GM18909 (cell line): ENCODE results near the gene RPP30.

Experiments used
- ATAC-seq: cut with Tn5 transposase; IDR thresholded peaks from one replicate; pipeline ENCODE4 v1.9.1; 2021; ENCODE audit warnings: mild to moderate bottlenecking; ENCODE audit not compliant: unreplicated experiment, poor library complexity

Gene RPP30

DNA sequence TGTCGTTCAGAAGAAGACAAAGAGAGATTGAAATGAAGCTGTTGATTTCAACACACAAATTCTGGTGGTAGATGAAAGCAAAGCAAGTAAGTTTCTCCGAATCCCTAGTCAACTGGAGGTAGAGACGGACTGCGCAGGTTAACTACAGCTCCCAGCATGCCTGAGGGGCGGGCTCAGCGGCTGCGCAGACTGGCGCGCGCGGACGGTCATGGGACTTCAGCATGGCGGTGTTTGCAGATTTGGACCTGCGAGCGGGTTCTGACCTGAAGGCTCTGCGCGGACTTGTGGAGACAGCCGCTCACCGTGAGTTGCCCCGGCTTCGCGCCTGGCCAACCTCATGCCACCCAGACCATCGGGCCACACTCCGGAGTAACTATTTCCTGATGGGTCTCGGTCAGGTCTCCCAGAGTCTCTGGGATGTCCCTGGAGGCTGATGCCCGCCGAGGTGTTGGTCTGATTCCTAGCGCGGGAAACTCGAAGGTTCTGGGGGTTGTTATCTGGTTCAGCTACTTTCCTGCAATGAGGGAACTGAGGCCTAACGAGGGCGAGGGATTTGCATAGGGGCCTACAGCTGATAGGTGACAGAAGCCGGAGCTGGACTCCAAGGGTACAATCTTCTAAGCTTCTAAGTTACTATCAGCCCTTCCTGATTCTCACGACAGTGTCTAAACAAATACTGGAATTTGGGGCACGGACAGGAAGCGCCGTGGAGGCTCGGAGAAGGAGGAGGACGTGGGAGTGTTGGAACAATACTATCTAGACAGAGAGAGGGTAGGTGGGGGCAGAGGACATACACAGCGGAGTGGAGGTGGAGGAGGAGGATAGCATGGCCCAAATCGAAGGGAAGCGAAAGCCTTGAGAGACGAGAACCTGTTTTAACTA is at the start of gene RPP30:
RPP30 (plus strand) TSS at position 209 of the 882 bp plus-strand sequence; CDS start at position 222, 13 bp downstream.
- ATAC-seq: peak; percentile 99

DNA sequence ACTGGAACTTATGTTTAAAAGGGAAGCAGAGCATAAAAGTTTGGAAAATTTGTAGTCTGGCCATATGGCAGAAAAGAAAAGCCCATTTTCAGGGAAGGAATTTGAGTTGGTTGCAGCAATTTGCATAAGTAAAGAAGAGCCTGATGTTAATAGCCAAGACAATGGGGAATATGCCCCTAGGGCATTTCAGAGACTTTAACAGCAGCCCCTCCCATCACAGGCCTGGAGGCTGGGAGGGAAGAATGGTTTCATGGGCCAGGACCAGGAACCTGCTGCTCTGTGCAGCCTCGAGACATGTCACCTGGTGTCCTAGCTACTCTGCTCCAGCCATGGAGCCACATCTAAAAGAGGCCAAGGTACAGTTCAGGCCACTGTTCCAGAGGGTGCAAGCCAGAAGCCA is 49.3 kb upstream of the RPP30 start:
- no peak for ATAC-seq

GRCh38 chr10:90832111-90832510 is 39.7 kb upstream of the RPP30 start:
- ATAC-seq: no peak

DNA sequence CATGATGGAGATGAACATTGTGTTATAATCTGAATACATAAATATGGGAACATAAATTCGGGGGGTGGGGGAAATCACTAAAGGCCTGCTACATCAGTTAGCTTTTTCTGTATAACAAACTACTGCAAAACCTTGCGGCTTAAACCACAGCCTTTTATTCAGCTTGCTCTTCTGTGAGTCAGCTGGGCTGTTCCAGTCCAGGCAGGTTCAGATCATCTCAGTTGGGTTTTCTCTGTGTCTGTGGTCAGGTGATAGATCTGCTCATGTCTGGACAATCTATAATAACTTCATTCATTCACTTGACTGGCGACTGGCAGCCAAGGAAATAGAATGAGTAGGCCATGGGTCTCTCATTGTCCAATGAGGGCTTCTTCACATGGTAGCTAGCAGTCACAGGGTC is 37.4 kb upstream of the RPP30 start:
- ATAC-seq: no peak

- ATAC-seq: no peak
Measured at GRCh38 chr10:90837486-90837885, 34.3 kb upstream of the RPP30 start.

DNA sequence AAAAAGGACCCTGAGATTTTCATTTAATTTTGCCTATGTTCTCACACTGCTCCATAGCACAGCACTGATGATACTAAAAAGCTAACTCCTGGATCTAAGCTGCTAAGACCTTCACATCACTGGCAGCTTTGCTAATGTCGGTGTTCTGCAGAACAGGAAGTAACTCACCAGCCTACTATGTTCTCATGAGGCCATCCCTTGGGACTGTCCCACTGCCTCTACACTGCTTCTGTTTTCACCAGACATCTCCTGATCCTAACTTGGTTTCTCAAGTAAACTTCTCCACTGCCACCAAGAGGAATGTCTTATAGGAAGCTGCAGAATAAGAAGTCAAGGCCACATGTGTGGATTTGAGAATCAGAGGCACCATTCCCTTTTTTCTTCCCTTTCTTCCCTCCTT is 29.0 kb upstream of the RPP30 start:
- no peak for ATAC-seq

- no peak for ATAC-seq
Measured at GRCh38 chr10:90845726-90846125, 26.0 kb upstream of the RPP30 start.

DNA sequence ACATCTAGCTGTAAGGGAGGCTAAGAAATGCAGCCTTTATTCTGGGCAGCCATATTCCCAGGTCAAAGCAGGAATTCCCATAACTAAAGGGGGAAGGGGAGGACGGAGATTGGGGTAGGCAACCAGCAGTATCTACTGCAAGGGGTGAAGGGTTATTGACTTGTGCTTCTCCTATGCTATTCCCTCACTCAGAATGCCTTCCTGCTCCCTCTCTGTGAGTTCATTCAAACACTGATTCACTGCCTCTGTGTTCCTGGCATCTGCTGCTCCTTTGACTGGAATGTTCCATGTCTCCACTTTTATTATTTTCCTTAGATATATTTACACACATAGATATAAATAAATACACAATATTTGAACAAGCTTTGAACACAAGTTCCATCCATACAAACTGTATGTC is 25.0 kb upstream of the RPP30 start:
- no peak for ATAC-seq

DNA sequence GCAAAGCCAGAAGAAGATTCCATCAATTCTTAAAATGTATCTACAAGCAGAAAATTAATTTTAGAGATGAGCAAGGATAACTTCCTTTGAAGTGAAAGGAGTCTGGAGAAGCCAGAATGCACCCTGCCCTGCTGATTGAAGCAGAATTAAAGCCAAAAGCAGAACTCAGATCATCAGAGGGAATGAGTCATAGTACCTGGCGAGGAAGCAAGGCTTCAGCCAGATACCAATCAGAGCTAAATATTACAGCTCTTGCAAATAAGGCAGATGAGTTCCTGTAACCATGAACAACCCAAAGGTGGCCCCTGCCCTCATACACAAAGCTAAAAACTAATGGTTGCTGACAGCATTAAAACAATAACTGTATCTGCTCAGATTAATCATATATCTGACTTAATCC is 24.3 kb upstream of the RPP30 start:
- ATAC-seq: no peak

- ATAC-seq: no peak
Measured at GRCh38 chr10:90849956-90850749, 21.6 kb upstream of the RPP30 start.

GRCh38 chr10:90855126-90855525 is 16.6 kb upstream of the RPP30 start:
- ATAC-seq: no peak

- no peak for ATAC-seq
Measured at GRCh38 chr10:90856261-90856660, 15.5 kb upstream of the RPP30 start.

- ATAC-seq: no peak
Measured at GRCh38 chr10:90856964-90857634, 14.7 kb upstream of the RPP30 start.

GRCh38 chr10:90857635-90858460 is 13.9 kb upstream of the RPP30 start, which contains the start of gene HTR7:
Gene HTR7, minus strand, starts transcription at chr10:90858039. Its CDS starts 368 bp downstream, at chr10:90857671.
- peak; percentile 77 for ATAC-seq

DNA sequence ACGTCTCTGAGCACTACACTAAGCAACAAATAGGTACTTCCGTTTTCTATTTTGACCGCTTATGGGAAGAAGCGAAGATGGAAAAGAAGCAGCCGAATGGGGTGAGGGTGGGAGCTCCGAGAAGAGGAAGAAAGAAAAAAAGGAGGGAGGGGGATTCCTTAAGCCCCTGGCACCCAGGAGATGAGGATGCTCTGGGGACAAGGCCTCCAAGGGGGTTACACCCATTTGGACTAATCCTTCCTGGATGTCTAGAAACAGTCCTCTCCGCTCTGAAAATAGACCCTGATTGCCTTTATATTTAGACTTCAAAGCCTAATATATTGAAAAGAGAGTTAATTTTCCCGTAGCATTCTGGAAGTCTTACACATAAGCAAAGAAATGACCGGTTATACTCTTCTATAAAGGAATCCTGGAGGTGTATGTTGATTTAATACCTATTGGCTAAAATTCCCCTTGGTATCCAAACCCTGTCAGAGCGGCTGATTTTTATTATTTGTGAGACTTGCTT is 13.3 kb upstream of the RPP30 start:
- ATAC-seq: no peak

GRCh38 chr10:90859321-90859751 is 12.4 kb upstream of the RPP30 start:
- no peak for ATAC-seq

- ATAC-seq: no peak
Measured at GRCh38 chr10:90860790-90861189, 11.0 kb upstream of the RPP30 start.

DNA sequence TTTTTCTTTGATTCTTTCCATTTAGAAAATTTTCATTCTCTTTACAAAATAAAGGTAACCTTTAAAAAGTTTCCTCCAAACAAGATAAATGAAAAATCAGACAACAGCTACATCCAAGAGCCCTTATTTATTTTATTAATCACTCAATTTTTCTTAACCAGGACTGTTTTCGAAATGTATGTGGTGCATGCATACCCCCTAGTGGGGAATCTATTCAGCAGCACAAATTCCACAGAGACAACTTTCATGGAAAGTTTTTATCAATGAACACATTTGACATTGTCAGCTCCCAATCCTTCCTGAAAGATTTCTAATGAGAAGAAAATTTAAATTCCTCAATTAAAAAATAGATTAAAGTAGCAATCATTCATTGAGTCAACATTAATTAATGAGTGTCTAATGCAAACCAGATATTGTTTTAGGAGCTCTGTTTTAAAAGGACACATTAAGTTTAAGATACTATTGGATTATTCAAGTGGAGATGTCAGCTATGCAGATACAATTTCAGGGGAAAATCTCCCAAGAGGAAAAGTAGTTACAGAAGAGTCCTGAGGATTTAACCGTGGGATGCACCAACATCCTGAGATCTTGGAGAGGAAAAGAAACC is 8.8 kb upstream of the RPP30 start:
- ATAC-seq: no peak

DNA sequence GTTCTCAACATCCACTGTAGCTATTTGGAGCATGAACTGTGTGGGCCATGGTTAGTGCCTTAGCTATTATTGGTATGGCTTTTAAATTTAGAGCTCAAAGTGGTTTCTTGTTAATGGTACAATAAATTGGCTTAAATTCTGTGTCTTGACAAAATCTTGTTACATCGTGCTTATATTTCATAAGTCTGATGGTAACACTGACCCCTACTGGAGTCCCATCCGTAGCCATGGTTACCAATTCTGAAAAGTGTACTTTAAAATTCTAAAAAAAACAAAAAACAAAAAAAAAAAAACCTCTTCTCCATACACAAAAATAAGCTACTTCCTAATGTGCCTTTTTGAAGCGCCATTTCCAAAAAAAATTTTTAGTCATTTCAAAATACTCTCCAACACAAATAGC is 6.4 kb upstream of the RPP30 start:
- no peak for ATAC-seq
